NCI-H2081 (cell line): ENCODE data around the gene ZC3H12D.
"Not testable (repeated sequence)": the region's sequence is repeated elsewhere in the genome, so short reads cannot be mapped to it uniquely, and the experiment has no call there.

Experiments used
- DNase-seq, 2 experiments: peaks; one replicate each; lab custom pipeline; 2025; lab: John Stamatoyannopoulos, UW

Gene ZC3H12D

GRCh38 chr6:149459761-149460160 is 25.1 kb downstream of the ZC3H12D start:
- no peak for DNase-seq

DNA sequence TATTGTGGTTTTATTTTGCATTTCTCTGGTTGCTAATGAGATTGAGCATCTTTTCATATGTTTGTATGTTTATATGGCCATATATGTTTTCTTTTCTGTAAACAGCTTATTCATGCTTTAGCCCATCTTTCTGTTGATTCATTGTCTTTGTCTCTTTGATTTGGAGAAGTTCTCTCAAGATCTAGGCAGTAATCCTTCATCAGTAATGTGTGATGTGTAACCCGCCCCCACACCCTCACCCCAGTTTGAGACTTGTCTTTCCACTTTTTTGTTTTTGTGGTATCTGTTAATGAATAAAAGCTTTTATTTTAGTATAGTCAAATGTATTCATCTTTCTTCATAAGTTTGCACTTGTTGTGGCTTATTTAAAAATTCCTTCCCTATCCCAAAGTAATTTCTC is 26.0 kb downstream of the ZC3H12D start:
- DNase-seq = no peak

DNA sequence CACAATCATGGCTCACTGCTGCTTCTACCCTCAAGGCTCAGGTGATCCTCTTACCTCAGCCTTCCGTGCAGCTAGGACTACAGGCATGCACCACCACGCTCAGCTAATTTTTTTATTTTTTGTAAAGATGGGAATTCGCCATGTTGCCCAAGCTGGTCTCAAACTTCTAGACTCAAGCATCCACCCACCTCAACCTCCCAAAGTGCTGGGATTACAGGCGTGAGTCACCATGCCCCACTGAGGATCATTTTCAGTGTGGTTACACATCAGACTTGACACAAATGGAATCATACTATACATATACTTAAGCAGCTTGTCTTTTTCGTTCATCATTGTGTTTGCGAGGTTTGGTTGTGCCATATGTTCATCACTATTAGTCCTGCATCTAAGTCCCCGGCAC is 26.6 kb downstream of the ZC3H12D start:
- no peak for DNase-seq

- DNase-seq = no peak
These were observed 27.4 kb downstream of the ZC3H12D start for GRCh38 chr6:149457316-149457884.

DNA sequence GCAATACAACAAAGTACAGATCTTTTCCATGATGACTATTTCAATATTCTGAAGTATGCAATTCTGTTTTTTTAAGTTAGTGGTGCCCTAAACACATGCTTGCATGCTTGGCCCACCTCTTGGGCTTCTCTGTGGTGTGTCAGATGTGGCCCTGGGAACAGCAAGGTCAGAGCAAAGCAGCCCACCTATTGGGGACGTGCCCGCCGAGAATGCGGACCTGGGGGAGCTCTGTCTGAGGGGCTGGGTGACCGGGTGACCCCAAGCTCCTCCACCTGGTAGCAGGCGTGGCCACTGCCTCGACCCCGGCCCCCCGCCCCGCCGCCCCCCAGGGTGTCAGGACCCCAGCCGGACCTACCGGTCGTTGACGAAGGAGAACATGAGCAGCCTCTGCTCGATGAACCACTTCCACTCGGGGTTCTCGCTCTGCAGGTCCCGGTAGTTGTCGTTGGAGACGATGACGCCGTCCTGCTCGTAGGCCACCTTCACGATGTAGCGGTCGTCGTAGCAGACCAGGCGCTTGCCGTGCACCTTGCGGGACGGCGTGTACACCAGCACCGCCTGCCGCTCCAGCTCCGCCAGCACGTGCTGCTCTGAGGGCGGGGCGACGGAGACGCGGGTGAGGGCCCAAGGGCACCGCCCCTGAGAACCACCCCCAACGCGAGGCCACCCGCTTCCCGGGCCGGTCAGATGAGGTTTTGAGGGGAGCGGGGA is 28.3 kb downstream of the ZC3H12D start:
- DNase-seq = no peak

DNA sequence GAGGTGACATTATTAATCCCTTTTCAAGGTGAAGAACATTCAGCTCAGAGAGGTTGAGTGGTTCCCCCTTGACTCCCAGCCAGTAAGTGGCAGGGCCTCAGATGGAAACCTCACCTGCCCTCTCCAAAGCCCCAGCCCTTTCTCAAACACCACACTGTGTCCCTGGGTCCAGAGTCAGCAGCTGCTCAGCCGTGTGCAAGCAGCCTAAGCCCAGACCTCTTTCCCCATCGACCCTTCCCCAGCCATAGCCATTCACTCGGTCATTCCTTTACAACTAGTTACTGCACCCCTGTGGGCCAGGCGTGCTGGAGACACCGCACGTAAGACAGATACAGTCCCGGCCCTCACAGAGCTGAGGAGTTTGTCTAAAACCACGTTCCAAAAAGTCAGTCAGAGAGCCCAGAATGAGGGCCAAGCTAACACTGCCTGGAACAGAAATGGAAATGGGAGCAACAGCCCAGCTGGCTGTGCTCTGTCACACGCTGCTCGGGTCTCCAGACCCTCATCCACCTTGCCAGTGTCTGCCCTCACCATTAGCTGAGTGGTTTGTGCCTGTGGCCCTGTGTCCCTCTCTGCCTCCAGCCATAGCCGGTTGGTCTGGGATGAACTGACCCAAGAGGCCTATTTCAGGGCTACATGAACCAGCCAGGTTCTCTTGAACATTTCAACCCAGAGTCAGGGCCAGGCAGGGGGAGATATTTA is 29.6 kb downstream of the ZC3H12D start:
- no peak for DNase-seq

DNA sequence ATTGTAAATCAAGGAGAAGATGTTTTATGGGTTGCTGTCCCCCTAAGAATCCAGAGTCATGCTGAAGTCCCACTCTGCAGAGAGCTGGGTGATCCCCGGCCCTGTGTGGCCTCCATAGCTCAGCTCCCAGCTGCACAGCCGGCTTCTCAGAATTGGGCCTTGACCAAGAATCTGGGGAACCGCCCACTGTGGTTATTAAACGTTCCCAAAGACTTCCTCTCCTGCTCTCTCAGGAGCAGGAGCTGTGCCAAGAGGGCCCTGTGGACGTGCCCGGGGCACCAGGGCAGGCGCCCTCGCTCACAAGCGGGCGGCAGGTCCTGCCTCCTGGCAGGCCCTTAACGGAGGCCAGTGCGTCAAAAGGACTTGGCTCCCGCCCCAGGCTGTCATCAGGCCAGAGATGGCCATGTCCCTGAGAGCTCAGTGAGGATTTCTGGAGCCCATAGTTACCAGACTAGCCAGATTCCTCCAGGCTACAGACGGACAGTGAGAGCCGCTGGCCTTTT is 30.4 kb downstream of the ZC3H12D start:
- no peak for DNase-seq

DNA sequence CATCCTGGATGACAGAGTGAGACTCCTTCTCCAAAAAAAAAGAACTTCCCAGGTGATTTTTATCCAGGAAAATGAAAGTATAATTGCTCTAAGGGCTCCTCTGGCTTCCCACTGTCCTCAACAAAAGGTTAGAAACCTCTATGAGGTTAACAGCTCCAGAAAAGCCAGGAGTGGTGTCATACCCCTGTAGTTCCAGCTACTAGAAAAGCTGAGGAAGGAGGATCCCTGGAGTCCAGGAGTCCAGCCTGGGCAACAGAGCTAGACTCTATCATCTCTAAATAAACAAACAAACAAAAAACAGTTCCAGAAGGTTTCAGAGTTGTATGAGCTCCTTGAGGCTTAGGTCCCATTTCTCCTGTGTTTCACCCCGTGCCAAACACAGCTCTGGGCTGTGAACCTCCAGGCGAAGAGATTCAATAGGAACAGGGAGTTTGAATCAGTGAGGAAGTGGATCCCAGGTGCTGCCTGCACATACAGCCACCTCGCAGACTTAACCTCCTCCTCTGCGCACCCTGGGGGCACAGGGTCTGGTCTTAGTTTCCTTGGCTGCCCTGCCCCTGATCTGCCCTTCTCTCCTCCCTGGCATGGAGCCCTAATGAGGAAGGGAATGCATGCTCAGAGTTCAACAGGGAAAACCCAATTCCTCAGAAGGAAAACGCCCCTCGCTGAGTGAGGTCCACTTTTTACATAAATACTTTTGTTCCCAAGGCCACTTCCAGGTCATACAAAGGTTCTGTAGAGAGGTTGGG is 31.0 kb downstream of the ZC3H12D start:
- no peak for DNase-seq

- no peak for DNase-seq
These were observed 32.5 kb downstream of the ZC3H12D start for GRCh38 chr6:149452037-149452939.

- no peak for DNase-seq
These were observed 33.3 kb downstream of the ZC3H12D start for GRCh38 chr6:149451376-149452036.

- no peak for DNase-seq
These were observed 34.0 kb downstream of the ZC3H12D start for GRCh38 chr6:149450679-149451375.

GRCh38 chr6:149449831-149450678 is 34.8 kb downstream of the ZC3H12D start:
- DNase-seq = no peak

DNA sequence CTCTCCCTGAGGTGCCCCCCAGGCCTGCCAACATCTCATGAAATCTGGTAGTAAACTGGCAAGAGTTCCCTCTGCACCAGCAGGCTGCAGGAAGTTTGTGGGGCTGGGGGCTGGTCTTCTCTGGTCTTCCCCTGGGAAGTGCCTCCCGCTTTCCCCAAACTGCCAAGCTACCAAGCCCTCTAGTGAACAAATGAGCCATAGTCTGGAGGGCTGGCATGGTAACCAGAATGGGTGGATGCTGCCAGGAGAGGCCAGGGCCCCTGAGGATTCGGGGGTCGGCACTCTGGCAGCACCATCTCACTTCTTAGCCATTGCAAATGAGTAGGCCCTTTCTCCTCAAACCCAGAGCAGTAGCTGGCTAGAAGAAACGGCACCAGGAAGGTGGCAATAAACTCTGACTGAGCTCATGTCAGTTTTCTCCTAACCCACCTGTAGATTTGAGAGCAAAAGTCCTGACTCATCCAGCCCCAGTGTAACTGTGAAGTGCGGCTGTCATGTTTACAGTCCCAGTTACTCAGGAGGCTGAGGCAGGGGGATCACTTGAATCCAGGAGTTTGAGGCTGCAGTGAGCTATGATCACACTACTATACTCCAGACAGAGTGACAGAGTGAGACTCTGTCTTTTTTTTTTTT is 35.9 kb downstream of the ZC3H12D start:
- no peak for DNase-seq

DNA sequence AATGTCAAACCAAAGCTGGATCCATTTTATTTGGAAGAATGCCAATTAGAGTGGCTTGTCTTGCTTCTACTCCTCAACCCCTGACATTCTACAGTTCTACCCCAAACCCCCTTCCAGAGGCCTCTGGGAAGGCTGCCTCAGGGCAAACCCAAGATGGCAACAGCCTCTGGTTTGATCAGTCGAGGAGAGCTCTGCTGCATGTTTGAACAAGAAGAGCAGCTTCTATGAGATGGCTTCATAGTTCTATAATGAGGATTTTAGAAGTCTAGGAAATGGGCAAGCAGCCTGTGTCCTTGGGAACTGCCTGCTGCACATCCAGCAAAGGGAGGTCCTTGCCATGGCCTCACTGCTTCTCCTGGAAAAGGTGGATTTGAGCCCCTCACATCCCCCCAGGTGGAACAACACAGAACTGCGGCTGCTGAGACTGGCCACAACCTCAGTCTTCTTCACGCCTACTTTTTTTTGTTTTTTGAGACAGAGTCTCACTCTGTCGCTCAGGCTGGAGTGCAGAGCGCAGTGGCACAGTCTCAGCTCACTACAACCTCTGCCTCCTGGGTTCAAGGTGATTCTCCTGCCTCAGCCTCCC is 37.9 kb downstream of the ZC3H12D start:
- no peak for DNase-seq

DNA sequence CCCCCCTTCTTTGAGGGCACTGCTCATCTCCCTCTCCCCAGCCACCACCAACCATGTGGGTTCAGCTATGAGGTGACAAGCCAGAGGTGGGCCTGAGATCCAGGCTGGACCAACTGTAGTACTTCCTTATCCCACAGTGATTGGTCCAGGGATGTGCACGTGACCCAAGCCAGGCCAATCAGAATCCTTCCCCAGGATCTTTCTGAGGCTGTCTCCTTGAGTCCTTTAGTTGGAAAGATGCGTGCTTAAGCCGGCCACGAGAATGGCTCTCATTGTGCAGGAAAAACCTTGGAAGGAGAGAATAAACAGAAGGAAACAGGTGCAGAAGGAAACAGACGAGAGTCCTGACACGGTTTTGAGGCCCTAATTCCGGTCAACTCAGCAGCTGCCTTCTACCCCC is 39.2 kb downstream of the ZC3H12D start:
- DNase-seq = no peak

DNA sequence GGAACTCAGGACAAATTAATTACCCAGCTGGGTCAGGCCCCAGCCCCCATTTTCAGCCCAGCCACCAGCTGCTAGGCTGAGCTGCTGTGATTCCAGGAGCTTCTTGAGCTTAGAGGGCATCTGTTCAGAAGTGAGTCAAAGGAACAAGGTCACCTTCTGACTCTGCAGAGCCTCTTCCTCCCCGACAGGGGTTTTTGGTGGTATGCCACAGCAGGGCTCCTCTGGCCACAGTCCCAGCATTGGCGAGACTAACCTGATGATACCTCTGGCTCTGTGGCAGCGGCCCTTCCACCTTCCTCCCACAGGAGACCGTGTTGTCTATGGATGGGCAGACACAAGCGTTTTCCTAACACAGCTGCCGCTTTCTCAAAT is 39.7 kb downstream of the ZC3H12D start:
- DNase-seq = no peak

GRCh38 chr6:149444360-149445094 is 40.3 kb downstream of the ZC3H12D start:
- DNase-seq = not testable (repeated sequence)
